ENCODE measurements around the gene NEK5.

Gene NEK5

DNA sequence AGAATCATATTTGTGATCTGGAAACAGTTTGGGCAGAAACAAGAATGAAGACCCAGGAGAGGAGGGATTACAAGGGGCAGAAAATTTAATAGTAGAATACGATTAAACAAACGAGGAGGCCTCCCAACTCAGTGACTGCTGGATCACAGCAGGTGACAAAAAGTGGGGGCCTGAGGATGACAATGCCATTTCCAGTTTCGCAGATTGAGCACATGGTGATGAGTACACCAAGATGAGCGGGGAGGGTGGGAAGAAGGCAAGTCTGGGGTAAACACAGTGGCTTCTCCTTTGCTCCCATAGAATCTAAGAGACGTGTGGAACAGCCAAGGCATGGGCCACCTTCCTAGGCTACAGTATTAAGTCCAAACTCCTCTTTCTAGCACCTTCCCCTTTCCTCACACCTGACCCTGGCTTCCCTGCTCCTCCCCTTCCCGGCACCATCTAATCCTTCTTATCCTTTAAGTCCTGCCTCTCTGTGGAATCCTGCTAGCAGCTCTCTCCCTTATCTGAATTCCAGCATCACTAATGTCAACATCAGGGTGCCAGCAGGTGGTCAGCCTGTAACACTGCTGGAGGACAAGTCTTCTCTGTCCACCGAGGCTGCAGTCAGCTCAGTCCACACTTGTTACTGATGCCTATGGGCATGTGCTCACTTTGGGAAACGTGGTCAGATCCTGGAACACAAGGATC, 131.1 kb downstream of the NEK5 start:
- Histone ChIP-seq H3K27me3 (replicated peaks; ENCODE audit: control insufficient read depth, insufficient read depth, low read length) (peaks cover 28% of the 10 kb centered on the region), H3K4me3 (ENCODE audit: low read length) (no peak overlapping the region), H3K4me1 (ENCODE audit: control insufficient read depth, insufficient read depth, low read length) (peaks cover 31% of the 10 kb centered on the region), H3K36me3 (ENCODE audit: control insufficient read depth, insufficient read depth, low read length, severe bottlenecking) (no peaks in the 10 kb centered on the region), H3K9me3 (ENCODE audit: control insufficient read depth, low read length) (no peaks in the 10 kb centered on the region), H3K9ac (ENCODE audit: low read length) (no peak overlapping the region)
- no peak for DNase-seq (ENCODE audit: low read depth)

DNA sequence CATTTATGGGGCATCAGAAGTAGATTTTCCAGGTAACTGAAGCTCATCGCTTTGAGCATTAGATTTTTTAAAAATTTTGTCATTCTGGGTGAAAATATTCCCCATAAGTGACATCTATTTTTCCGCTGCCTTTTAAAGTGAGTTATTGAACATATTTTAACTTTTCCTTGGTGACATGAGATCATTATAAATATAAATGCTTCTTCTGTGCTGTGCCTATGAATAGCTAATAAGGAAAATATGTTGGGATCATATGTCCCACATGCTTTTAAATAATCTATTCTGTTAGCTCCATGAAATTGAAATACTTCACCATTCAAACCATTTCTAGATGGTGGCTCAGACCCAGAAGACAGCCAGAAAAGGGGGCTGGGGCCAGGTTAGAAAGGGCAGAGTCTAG, 131.7 kb downstream of the NEK5 start:
- H3K9ac ChIP-seq (ENCODE audit: low read length), result no peak overlapping the region
- H3K4me3 ChIP-seq (ENCODE audit: low read length), result no peak overlapping the region
- no peaks in the 10 kb centered on the region for H3K9me3 ChIP-seq (ENCODE audit: control insufficient read depth, low read length)
- no peak for DNase-seq (ENCODE audit: low read depth)
- no peaks in the 10 kb centered on the region for H3K36me3 ChIP-seq (ENCODE audit: control insufficient read depth, insufficient read depth, low read length, severe bottlenecking)
- peaks cover 28% of the 10 kb centered on the region for H3K27me3 ChIP-seq (replicated peaks; ENCODE audit: control insufficient read depth, insufficient read depth, low read length)
- H3K4me1 ChIP-seq (ENCODE audit: control insufficient read depth, insufficient read depth, low read length), result peaks cover 31% of the 10 kb centered on the region

DNA sequence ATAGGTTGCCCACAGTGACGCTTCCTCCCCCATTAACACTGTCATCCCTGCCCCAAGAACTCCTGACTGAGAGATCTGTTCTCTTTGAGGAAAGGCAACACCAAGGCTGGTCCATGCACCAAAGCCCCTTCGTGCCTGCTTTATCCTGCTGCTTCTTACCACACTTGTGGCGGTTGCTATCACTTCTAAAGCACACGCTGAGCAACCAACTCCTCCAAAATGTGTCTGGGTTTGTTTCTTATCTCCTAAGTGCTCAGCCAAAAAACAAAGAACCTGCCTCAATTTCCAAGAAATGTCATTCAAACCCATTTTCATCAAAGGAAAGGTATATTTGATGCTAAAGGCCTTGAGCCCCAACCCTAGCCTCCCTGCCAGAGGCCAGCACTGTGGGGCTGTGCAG, 132.2 kb downstream of the NEK5 start:
- Histone ChIP-seq H3K27me3 (replicated peaks; ENCODE audit: control insufficient read depth, insufficient read depth, low read length) (peaks cover 28% of the 10 kb centered on the region), H3K4me3 (ENCODE audit: low read length) (no peak overlapping the region), H3K36me3 (ENCODE audit: control insufficient read depth, insufficient read depth, low read length, severe bottlenecking) (no peaks in the 10 kb centered on the region), H3K4me1 (ENCODE audit: control insufficient read depth, insufficient read depth, low read length) (peaks cover 33% of the 10 kb centered on the region), H3K9me3 (ENCODE audit: control insufficient read depth, low read length) (no peaks in the 10 kb centered on the region), H3K9ac (ENCODE audit: low read length) (no peak overlapping the region)
- DNase-seq (ENCODE audit: low read depth), result no peak

DNA sequence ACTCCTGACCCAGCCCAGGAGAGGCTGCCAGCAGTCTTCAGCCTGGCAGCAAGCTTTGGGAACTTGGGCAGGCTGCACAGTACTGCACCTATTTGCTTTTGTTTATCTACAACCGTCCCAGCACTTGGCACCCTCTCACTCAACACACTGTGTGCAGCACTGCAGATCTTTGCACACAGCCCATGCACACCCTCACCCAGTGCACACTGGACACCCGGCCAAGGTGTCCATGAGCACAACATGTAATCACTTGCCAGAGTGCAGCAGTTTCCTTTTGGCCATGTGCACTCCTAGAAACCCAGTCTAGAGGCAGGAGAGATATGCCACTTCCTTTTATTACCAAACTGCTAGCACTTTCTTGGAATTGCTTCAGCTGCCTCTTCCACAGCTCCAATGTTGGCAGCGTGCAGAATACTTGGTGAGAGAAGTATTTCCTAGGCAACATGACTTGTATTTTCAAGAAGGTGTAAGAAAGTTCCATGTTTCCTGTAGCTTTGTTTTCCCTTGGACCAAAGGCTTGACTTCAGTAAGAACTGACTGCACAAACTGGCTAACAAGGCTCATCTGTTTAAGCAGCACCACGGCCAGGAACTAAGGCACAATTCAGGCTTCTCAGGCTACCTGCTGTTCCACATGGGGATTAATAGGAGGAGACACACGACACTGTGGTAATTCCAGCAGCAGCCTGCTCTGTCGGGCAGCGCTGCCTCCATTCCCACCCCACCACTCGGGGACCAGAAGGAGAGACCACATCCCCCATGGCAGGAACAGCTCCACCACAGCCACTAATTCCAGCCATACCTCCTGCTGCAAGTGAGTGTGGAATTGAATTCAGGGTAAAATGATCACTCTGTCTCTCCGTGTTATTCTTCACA, 133.0 kb downstream of the NEK5 start:
- peak; percentile 26 for DNase-seq (ENCODE audit: low read depth)
- Histone ChIP-seq H3K9me3 (ENCODE audit: control insufficient read depth, low read length) (no peaks in the 10 kb centered on the region), H3K36me3 (ENCODE audit: control insufficient read depth, insufficient read depth, low read length, severe bottlenecking) (no peaks in the 10 kb centered on the region), H3K27me3 (replicated peaks; ENCODE audit: control insufficient read depth, insufficient read depth, low read length) (peaks cover 28% of the 10 kb centered on the region), H3K4me1 (ENCODE audit: control insufficient read depth, insufficient read depth, low read length) (peaks cover 36% of the 10 kb centered on the region), H3K4me3 (ENCODE audit: low read length) (peak overlapping the region; percentile 38), H3K9ac (ENCODE audit: low read length) (no peak overlapping the region)

DNA sequence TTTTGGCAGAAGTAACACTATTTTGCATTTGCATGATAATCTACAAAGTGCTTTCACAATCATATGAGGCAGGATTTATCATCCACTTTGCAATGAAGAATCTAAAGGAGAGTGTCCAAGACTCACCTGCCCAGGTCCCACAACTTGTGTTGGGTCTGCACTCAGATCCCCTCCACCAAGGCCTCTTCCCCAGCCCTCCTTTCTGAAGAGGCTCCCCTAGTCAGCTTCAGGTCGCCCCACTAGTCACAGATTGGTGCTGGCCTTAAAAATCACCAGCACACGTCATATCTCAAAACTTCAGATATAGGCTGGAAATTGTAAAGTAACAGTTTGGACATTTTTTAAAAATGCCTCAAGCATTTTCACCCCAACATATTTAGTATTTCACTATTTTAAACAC, 135.2 kb downstream of the NEK5 start:
- H3K27me3 ChIP-seq (replicated peaks; ENCODE audit: control insufficient read depth, insufficient read depth, low read length), result peaks cover 16% of the 10 kb centered on the region
- H3K9ac ChIP-seq (ENCODE audit: low read length), result no peak overlapping the region
- no peak overlapping the region for H3K4me3 ChIP-seq (ENCODE audit: low read length)
- no peak for DNase-seq (ENCODE audit: low read depth)
- no peaks in the 10 kb centered on the region for H3K9me3 ChIP-seq (ENCODE audit: control insufficient read depth, low read length)
- peaks cover 22% of the 10 kb centered on the region for H3K4me1 ChIP-seq (ENCODE audit: control insufficient read depth, insufficient read depth, low read length)
- H3K36me3 ChIP-seq (ENCODE audit: control insufficient read depth, insufficient read depth, low read length, severe bottlenecking), result no peaks in the 10 kb centered on the region

DNA sequence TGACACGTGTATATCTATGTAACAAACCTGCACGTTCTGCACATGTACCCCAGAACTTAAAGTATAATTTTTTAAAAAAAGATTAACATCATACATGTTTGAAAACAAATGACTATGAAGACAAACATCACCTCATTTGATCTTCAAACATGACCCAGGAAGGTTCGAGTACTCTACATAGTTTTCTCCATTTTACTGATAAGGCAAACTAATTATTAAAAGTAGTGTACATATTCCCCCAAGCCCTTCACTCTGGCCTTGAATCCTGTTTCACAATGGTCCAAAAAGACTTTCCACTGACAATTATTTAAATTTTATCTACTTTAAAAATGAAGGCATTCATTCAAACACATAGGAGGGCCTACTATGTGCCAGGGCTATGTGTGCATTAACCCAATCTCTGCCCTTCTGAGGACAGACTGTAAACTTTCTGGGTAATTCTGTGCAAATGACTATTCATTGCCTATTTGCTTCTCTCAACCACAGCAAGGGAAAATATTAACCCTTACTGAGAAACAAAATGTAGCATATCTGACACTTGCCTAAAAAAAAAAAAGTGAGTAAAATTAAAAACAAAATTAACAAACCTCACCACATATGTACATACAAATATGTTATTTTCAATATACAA, 139.8 kb downstream of the NEK5 start:
- no peaks in the 10 kb centered on the region for H3K27me3 ChIP-seq (replicated peaks; ENCODE audit: control insufficient read depth, insufficient read depth, low read length)
- no peaks in the 10 kb centered on the region for H3K9me3 ChIP-seq (ENCODE audit: control insufficient read depth, low read length)
- peaks cover 5% of the 10 kb centered on the region for H3K4me1 ChIP-seq (ENCODE audit: control insufficient read depth, insufficient read depth, low read length)
- no peak overlapping the region for H3K9ac ChIP-seq (ENCODE audit: low read length)
- H3K36me3 ChIP-seq (ENCODE audit: control insufficient read depth, insufficient read depth, low read length, severe bottlenecking), result no peaks in the 10 kb centered on the region
- DNase-seq (ENCODE audit: low read depth), result no peak
- H3K4me3 ChIP-seq (ENCODE audit: low read length), result no peak overlapping the region
